Measurements from ENCODE around the gene MARCHF7.
"Not testable (repeated sequence)": the region's sequence is repeated elsewhere in the genome, so short reads cannot be mapped to it uniquely, and the experiment has no call there.

MARCHF7 gene

DNA sequence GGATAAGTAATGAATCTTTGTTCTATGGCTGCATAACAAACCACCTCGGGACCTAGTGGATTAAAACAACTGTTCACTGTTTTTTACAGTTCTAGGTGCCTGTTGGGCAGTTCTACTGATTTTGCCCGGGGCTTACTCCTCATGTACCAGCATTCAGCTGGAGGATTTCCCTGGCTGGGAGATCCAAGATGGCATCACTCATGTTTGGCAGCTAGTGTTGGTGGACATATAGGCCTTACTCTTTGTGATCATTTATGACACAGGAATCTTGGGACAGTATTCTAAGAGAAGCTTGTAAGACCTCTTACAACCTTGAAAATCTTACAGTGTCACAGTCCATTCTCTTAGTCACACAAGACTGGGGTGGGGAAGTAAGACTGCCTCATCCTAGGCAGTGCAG lies 4.6 kb downstream of the MARCHF7 start:
- DNase-seq, result no peak

- DNase-seq, result no peak
Observed at GRCh38 chr2:159720676-159721075, 8.4 kb downstream of the MARCHF7 start.

GRCh38 chr2:159722580-159722979 lies 10.3 kb downstream of the MARCHF7 start:
- DNase-seq, result no peak

- not testable (repeated sequence) for DNase-seq
Observed at GRCh38 chr2:159724795-159725572, 12.7 kb downstream of the MARCHF7 start.

DNA sequence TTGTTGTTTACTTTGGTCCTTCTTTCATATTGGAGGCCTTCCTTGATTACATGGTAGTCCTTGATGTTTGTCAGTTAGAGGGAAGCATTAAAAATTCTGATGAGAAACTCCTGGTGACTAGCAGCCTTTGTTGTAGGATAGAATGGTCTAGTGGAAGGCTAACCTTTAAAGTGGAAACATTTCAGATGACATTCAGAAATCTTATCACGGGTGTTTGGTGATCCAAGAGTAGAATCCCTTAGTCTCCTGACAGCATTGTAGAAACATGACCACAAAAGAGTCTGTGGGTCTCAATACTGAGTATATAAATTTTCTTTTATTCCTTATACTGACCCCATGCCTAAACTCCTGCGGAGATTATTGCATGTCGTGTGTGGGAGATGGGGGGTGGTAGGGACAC lies 13.4 kb downstream of the MARCHF7 start:
- no peak for DNase-seq

DNA sequence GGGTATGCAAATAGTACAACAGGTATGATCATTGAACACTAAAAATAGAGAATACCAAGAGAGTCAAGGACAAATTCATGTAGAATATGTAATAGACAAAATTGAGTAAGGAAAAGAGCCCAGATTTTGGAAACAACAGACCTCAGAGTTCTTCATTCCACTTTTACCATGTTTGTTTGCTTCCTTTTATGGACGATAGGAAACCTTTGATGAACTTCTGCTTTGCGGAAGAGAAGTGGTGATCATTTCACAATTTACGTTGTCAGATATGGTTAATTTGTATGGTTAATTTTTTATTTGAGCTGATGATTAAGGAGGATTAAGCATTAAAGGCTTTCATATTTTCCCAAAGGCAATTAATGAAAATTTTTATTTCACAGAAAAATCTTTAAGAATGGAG lies 16.3 kb downstream of the MARCHF7 start:
- DNase-seq, result no peak

- DNase-seq, result no peak
Observed at GRCh38 chr2:159735648-159736047, 23.3 kb downstream of the MARCHF7 start.

GRCh38 chr2:159736048-159736447 lies 23.7 kb downstream of the MARCHF7 start:
- no peak for DNase-seq

DNA sequence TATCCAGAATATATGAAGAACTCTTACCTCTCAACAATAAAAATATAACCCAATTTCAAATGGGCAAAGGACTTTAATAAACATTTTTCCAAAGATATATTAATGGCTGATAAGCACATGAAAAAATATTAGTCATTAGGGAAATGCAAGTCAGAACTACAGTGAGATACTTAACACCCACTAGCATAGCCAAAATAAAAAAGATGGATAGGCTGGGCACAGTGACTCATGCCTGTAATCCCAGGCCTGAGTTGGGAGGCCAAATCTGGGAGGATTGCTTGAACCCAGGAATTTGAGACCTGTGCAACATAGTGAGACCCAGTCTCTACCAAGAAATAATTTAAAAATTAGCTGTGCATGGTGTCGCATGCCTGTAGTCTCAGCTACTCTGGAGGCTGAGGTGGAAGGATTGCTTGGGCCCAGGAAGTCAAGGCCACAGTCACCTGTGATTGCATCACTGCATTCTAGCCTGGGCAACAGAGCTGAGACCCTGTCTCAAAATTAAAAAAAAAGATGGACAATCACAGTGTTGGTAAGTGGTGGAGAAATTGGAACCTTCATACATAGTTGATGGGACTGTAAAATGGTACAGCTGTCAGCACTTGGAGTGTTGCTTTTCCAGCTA lies 25.1 kb downstream of the MARCHF7 start:
- DNase-seq, result no peak

GRCh38 chr2:159737917-159738296 lies 25.6 kb downstream of the MARCHF7 start:
- no peak for DNase-seq

DNA sequence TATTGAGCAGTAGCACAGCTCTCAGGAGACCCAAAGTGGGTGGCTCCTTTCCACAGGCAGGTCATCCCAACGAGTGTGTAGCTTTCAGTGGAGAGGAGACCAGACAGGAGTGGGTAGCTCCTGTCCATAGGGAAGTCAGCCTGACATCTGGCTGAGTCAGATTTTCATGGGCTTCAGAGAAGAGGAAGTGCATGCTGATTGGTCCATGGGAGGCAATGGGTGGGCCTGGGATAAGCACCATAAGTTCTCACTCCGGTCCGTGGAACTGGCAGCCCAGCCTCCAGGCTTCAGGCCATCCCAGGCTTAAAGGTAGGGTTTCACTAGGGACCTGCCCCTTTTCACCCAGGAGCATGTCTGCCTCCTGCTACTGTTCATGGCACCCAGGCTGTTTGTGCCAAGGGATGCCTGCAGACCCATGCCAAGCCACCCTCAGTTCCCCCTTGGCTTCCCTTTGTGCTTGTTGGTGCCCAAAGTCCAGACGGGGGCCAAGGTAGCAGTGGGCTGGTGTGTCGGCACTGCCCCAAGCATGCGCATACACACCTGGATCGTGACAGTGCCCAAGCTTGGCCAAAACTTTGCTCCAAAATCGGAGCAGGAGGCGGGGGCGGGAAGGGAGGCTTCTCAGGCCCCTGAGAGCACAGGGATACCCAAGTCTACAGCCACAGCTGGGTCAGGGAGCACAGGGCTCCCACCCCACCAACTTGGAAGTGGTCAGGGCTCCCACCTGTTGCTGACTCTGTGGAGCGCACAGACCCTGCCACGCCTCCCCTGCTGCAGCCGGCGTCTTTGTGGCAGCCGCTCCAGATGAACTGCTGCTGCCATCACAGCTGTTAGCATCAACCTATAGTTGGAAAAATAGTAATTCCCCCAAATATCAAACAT lies 26.4 kb downstream of the MARCHF7 start:
- no peak for DNase-seq

DNA sequence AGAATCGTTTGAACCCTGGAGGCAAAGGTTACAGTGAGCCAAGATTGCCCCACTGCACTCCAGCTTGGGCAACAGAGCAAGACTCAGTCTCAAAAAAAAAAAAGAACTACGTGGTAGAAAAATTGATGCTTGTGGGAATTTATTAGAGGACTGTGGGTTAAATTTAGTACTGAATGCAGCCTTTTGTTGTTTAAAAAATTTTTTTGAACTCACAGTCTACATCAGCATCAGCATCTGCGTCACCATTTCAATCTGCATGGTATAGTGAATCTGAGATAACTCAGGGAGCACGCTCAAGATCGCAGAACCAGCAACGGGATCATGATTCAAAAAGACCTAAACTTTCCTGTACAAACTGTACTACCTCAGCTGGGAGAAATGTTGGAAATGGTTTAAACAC lies 30.5 kb downstream of the MARCHF7 start:
- DNase-seq, result no peak

- no peak for DNase-seq
Observed at GRCh38 chr2:159744363-159744762, 32.1 kb downstream of the MARCHF7 start.

DNA sequence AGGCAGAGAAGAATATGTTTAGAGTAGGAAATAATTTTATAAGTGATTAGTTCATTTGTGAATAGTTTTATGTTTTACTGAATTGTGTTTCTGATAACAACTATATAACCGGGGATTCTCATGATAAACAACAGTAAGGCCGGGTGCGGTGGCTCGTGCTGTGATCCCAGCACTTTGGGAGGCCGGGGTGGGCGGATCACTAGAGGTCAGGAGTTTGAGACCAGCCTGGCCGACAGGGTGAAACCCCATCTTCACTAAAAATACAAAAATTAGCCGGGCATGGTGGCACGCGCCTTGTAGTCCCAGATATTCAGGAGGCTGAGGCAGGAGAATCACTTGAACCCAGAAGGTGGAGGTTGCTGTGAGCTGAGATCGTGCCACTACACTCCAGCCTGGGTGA lies 32.9 kb downstream of the MARCHF7 start:
- not testable (repeated sequence) for DNase-seq

DNA sequence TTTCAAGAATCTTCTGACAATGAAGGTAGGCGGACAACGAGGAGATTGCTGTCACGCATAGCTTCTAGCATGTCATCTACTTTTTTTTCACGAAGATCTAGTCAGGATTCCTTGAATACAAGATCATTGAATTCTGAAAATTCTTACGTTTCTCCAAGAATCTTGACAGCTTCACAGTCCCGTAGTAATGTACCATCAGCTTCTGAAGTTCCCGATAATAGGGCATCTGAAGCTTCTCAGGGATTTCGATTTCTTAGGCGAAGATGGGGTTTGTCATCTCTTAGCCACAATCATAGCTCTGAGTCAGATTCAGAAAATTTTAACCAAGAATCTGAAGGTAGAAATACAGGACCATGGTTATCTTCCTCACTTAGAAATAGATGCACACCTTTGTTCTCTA lies 35.8 kb downstream of the MARCHF7 start:
- DNase-seq, result no peak

DNA sequence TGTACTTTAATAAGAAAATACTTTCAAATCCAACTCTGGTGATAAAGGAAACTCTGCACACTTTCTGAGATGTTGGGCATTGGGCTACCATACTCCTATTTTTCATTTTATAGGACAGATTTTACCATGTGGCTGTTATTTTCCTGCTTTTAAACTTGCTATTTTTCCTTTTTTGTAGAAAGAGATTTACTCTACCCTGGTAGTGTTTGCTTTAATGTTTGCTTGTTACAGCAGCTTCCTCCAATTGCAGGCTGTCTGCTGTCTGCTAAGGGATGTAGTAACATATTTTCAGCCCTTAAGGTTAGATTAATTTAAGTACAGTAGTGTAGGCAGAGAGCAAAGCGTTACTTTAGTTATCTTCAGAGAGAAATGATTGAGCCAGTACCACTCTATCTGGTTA lies 38.6 kb downstream of the MARCHF7 start:
- no peak for DNase-seq

- DNase-seq, result no peak
Observed at GRCh38 chr2:159753797-159754196, 41.5 kb downstream of the MARCHF7 start.

GRCh38 chr2:159755014-159755413 lies 42.7 kb downstream of the MARCHF7 start:
- no peak for DNase-seq

GRCh38 chr2:159755788-159756187 lies 43.5 kb downstream of the MARCHF7 start:
- no peak for DNase-seq

- no peak for DNase-seq
Observed at GRCh38 chr2:159758239-159758638, 45.9 kb downstream of the MARCHF7 start.

GRCh38 chr2:159758686-159759085 lies 46.4 kb downstream of the MARCHF7 start:
- DNase-seq, result no peak

DNA sequence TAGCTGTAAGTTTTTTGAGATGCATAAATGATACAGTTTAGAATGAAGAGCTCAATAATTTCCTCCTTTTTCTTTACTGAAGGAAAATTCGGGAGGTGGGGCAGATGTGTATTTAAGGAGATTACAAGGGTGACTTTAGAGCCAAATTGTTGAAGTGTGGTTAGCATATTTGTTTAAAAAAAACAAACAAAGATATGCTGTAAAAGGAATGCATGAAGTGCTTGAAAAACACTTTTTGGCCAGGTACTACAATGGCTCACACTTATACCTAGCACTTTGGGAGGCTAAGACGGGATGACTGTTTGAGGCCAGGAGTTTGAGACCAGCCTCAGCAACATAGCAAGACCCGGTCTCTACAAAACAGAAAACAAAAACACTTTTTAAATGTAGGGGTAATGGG lies 47.3 kb downstream of the MARCHF7 start:
- no peak for DNase-seq

DNA sequence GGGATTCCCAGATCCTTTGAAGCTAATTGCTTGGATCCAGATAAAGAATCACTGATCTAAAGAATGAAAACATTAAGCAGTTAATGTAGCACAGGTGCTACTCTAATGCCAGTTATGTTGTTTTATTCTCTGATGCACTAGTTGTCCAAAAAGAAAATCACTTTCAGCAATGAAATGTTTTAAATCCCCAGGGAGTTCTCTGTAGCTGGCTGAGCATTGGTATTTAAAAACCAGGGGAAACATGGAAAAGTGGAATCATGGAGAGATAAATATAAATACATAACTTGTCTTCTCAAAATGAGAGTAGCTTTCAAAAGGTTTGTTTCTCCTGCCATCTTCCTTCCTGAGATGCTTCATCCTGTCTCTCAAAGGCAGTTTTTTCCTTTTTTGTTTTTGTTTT lies 48.0 kb downstream of the MARCHF7 start:
- no peak for DNase-seq

GRCh38 chr2:159762075-159762474 lies 49.8 kb downstream of the MARCHF7 start:
- no peak for DNase-seq

Data from GOT3 (cell line).